Spleen (tissue), 11 donors: ENCODE data around the gene GTF3C5. TPM values are rescaled to one million over a fixed set of nuclear protein-coding genes. Genes with fewer than 3 reads are reported as not detected.
A peak's percentile ranks its signal among the peaks of the same experiment; 100 is the strongest.

Source experiments
- DNase-seq: peaks from one replicate; pipeline ENCODE4 v3.0.0-alpha.2; 2020
- H3K27ac ChIP-seq, 8 donors: fragments of 200-600 bp; sonication (generic) in 7 of 8; 1 replicate in 4 of 8; 2 replicates in 4 of 8; pipeline versions ENCODE4 v1.5.0 to v1.8.0; 2016 to 2021; ENCODE audit warnings: inconsistent platforms in 4 of 8, mild to moderate bottlenecking in 4 of 8, moderate library complexity in 1 of 8
- H3K27me3 ChIP-seq, 7 donors: fragments of 200-600 bp; sonication (generic) in 6 of 7; replicated peaks in 1 of 7; 1 replicate in 4 of 7; 2 replicates in 3 of 7; pipeline versions ENCODE4 v1.5.0 to v1.8.0; 2016 to 2021; ENCODE audit warnings: inconsistent platforms in 3 of 7, mild to moderate bottlenecking in 1 of 7
- H3K36me3 ChIP-seq, 6 donors: fragments of 200-600 bp; sonication (generic) in 5 of 6; 1 replicate in 4 of 6; 2 replicates in 2 of 6; pipeline versions ENCODE4 v1.5.0 to v1.8.0; 2016 to 2021; ENCODE audit warnings: inconsistent platforms in 2 of 6
- H3K4me1 ChIP-seq, 6 donors: fragments of 200-600 bp; sonication (generic) in 5 of 6; 1 replicate in 3 of 6; 2 replicates in 3 of 6; pipeline versions ENCODE4 v1.5.0 to v1.8.0; 2016 to 2021; ENCODE audit warnings: inconsistent platforms in 3 of 6
- H3K4me3 ChIP-seq, 8 donors: fragments of 200-600 bp; sonication (generic) in 7 of 8; 1 replicate in 4 of 8; 2 replicates in 4 of 8; pipeline versions ENCODE4 v1.5.0 to v1.8.0; 2016 to 2021; ENCODE audit warnings: inconsistent platforms in 4 of 8, mild to moderate bottlenecking in 4 of 8, moderate library complexity in 2 of 8
- H3K9me3 ChIP-seq, 8 donors: fragments of 200-600 bp; sonication (generic) in 7 of 8; 1 replicate in 4 of 8; 2 replicates in 4 of 8; pipeline versions ENCODE4 v1.5.0 to v1.8.0; 2016 to 2021; ENCODE audit warnings: inconsistent platforms in 4 of 8
- CTCF ChIP-seq, 11 experiments: fragments of 200-600 bp in 7 of 11; fragments of 450-650 bp in 4 of 11; sonication (generic) in 4 of 11; IDR thresholded peaks in 8 of 11; conservative IDR thresholded peaks in 3 of 11; 1 replicate in 7 of 11; 2 replicates in 4 of 11; pipeline versions ENCODE4 v1.4.0 to v1.8.0; 2016 to 2021; ENCODE audit warnings: antibody characterized with exemption in 11 of 11, inconsistent platforms in 4 of 11, mild to moderate bottlenecking in 1 of 11
- POLR2A ChIP-seq, 3 donors: fragments of 450-650 bp; IDR thresholded peaks; one replicate each; pipeline ENCODE4 v1.5.1; 2017; ENCODE audit warnings: antibody characterized with exemption in 3 of 3, mild to moderate bottlenecking in 1 of 3
- POLR2AphosphoS5 ChIP-seq, 3 donors: sonication (generic); formaldehyde crosslinking; IDR thresholded peaks; one replicate each; pipeline ENCODE4 v1.5.1; 2017; ENCODE audit warnings: antibody characterized with exemption in 3 of 3
- WGBS, 5 donors: extraction: QIAGEN DNeasy Blood & Tissue Kit in 3 of 5; methylation state at CpG; one replicate each; pipeline versions ENCODE4 v1.1.5 to v1.1.7; 2013 to 2018; 5-methylcytosine and 5-hydroxymethylcytosine counted together
- intact Hi-C: fragments of 100-400 bp; cut with DNase I; formaldehyde crosslinking; loops from one replicate; pipeline ENCODE4 v1.15.0; 2023; ENCODE audit warnings: low total_unique reads
- polyA plus RNA-seq, 3 donors: library from polyadenylated mRNA; stranded (reverse); fragments of 200-250 nt; gene quantifications; one replicate each; pipeline ENCODE4 v1.2.1, GENCODE V29; 2013
- total RNA-seq, 7 donors: library from RNA; depleted of rRNA in 3 of 7; stranded (reverse); fragments of >200 nt in 3 of 7; fragmentation: NEBNext Ultra II Directional in 4 of 7; extraction: Animal tissue kit (Norgen Biotek cat#: 25700) in 4 of 7; gene quantifications; one replicate each; pipeline versions ENCODE4 v1.1.0 to v1.2.1, GENCODE V29; 2016 to 2021
- donor health status: healthy with polysubstance abuse.
- donor health status: DM: no; HTN: no; CAD: no; lungs with moderate emphysema.
- donor health status: DM: no; HTN: no; CAD: no.
- donor health status: Bipolar disorder and iron deficiency.
- donor health status: healthy.
- donor health status: DM: no; HTN: no; CAD: no.
- donor health status: DM: yes; HTN: yes; CAD: no.

The GTF3C5 gene
- total and polyA plus RNA-seq, 10 donors, result 34.9 to 64.4 (median 47.5) TPM

GRCh38 chr9:133056533-133056932 is 25.7 kb downstream of the GTF3C5 start:
- Histone ChIP-seq H3K9me3 (no peaks in the 10 kb centered on the region), H3K4me1 (peaks cover 0 to 47% (median 16%) of the 10 kb centered on the region in 6 donors), H3K27me3 (no peaks in the 10 kb centered on the region), H3K4me3 (no peak overlapping the region), H3K36me3 (peaks cover 0 to 72% (median 67%) of the 10 kb centered on the region in 6 donors), H3K27ac (peak overlapping the region in 3 of 8 donors; percentile 21 to 46 (median 33))
- TF ChIP-seq CTCF (IDR thresholded peaks at IDR 0.05 in 8 of 11, conservative IDR thresholded peaks at IDR 0.05 in 3 of 11), result no peak
- TF ChIP-seq POLR2AphosphoS5 (IDR thresholded peaks at IDR 0.05), result no peak
- no peak for DNase-seq
- intact Hi-C loops, result no loop called here
- 75 to 85% (median 81%) methylated on average over 13 of the region's 13 CpGs for WGBS, 5 donors

- 30 to 38% (median 34%) methylated on average over 2 to 8 of the region's 8 CpGs for WGBS, 5 donors
- no peak for DNase-seq
- H3K36me3 ChIP-seq, result peaks cover 0 to 67% (median 62%) of the 10 kb centered on the region in 6 donors
These were observed 26.2 kb downstream of the GTF3C5 start for GRCh38 chr9:133057006-133057405.

GRCh38 chr9:133057553-133057952 is 26.8 kb downstream of the GTF3C5 start:
- H3K27me3 ChIP-seq, result no peaks in the 10 kb centered on the region
- DNase-seq, result no peak
- peaks cover 0 to 62% (median 58%) of the 10 kb centered on the region in 6 donors for H3K36me3 ChIP-seq
- no peak for TF ChIP-seq CTCF (IDR thresholded peaks at IDR 0.05 in 8 of 11, conservative IDR thresholded peaks at IDR 0.05 in 3 of 11)
- no peak for TF ChIP-seq POLR2AphosphoS5 (IDR thresholded peaks at IDR 0.05)
- TF ChIP-seq POLR2A (IDR thresholded peaks at IDR 0.05), result no peak
- peaks cover 0 to 44% (median 16%) of the 10 kb centered on the region in 6 donors for H3K4me1 ChIP-seq
- peak overlapping the region in 3 of 8 donors; percentile 21 to 46 (median 33) for H3K27ac ChIP-seq
- intact Hi-C loops, result no loop called here
- H3K9me3 ChIP-seq, result no peaks in the 10 kb centered on the region
- WGBS, 5 donors, result 89 to 94% (median 92%) methylated on average over 12 of the region's 12 CpGs
- H3K4me3 ChIP-seq, result no peak overlapping the region

More at GRCh38 chr9:133057006-133057405, 26.2 kb downstream of the GTF3C5 start:
- H3K4me3 ChIP-seq, result no peak overlapping the region
- H3K4me1 ChIP-seq, result peaks cover 0 to 44% (median 16%) of the 10 kb centered on the region in 6 donors
- TF ChIP-seq CTCF (IDR thresholded peaks at IDR 0.05 in 8 of 11, conservative IDR thresholded peaks at IDR 0.05 in 3 of 11) (no peak), POLR2AphosphoS5 (IDR thresholded peaks at IDR 0.05) (peak in 2 of 3 donors; percentile 23 to 49)
- H3K27me3 ChIP-seq, result no peaks in the 10 kb centered on the region
- H3K9me3 ChIP-seq, result no peaks in the 10 kb centered on the region
- intact Hi-C loops, result no loop called here
- peak overlapping the region in 3 of 8 donors; percentile 21 to 46 (median 33) for H3K27ac ChIP-seq

GRCh38 chr9:133058071-133058470 is 27.3 kb downstream of the GTF3C5 start:
- DNase-seq, result no peak
- peaks cover 0 to 57% (median 53%) of the 10 kb centered on the region in 6 donors for H3K36me3 ChIP-seq
- intact Hi-C loops, result no loop called here

More at GRCh38 chr9:133058071-133058470, 27.3 kb downstream of the GTF3C5 start:
- Histone ChIP-seq H3K9me3 (no peaks in the 10 kb centered on the region), H3K27me3 (no peaks in the 10 kb centered on the region), H3K4me3 (no peak overlapping the region), H3K27ac (no peak overlapping the region), H3K4me1 (peaks cover 0 to 44% (median 16%) of the 10 kb centered on the region in 6 donors)
- 78 to 94% (median 90%) methylated on average over 3 to 7 of the region's 7 CpGs for WGBS, 5 donors
- TF ChIP-seq CTCF (IDR thresholded peaks at IDR 0.05 in 8 of 11, conservative IDR thresholded peaks at IDR 0.05 in 3 of 11) (no peak), POLR2A (IDR thresholded peaks at IDR 0.05) (no peak), POLR2AphosphoS5 (IDR thresholded peaks at IDR 0.05) (peak in 1 of 3 donors; percentile 22)
